HG02588 (cell line): ENCODE data around the gene PLGLB1.
"Not testable (repeated sequence)": the region's sequence is repeated elsewhere in the genome, so short reads cannot be mapped to it uniquely, and the experiment has no call there.

Source experiments
- ATAC-seq: cut with Tn5 transposase; IDR thresholded peaks from one replicate; pipeline ENCODE4 v1.9.1; 2021; ENCODE audit warnings: mild to moderate bottlenecking, moderate library complexity; ENCODE audit not compliant: unreplicated experiment

PLGLB1 gene

GRCh38 chr2:87021744-87022143 lies at the start of gene PLGLB1:
PLGLB1 (minus strand) TSS chr2:87021844; CDS start chr2:87021783, 61 bp downstream.
- not testable (repeated sequence) for ATAC-seq

GRCh38 chr2:87064305-87064704 lies 42.7 kb upstream of the PLGLB1 start:
- not testable (repeated sequence) for ATAC-seq

- not testable (repeated sequence) for ATAC-seq
Measured at GRCh38 chr2:87063431-87063830, 41.8 kb upstream of the PLGLB1 start.

GRCh38 chr2:87061519-87061918 lies 39.9 kb upstream of the PLGLB1 start:
- not testable (repeated sequence) for ATAC-seq

- not testable (repeated sequence) for ATAC-seq
Measured at GRCh38 chr2:87057606-87058005, 36.0 kb upstream of the PLGLB1 start.

GRCh38 chr2:87056843-87057242 lies 35.2 kb upstream of the PLGLB1 start:
- not testable (repeated sequence) for ATAC-seq

GRCh38 chr2:87056435-87056834 lies 34.8 kb upstream of the PLGLB1 start:
- ATAC-seq: not testable (repeated sequence)

GRCh38 chr2:87054375-87054774 lies 32.7 kb upstream of the PLGLB1 start:
- not testable (repeated sequence) for ATAC-seq

GRCh38 chr2:87041321-87041978 lies 19.8 kb upstream of the PLGLB1 start:
- ATAC-seq: not testable (repeated sequence)

GRCh38 chr2:87028607-87029006 lies 7.0 kb upstream of the PLGLB1 start:
- not testable (repeated sequence) for ATAC-seq

- not testable (repeated sequence) for ATAC-seq
Measured at GRCh38 chr2:87026816-87027215, 5.2 kb upstream of the PLGLB1 start.

GRCh38 chr2:87025927-87026326 lies 4.3 kb upstream of the PLGLB1 start:
- not testable (repeated sequence) for ATAC-seq

- ATAC-seq: not testable (repeated sequence)
Measured at GRCh38 chr2:87023988-87024615, 2.5 kb upstream of the PLGLB1 start.

GRCh38 chr2:87021043-87021442 lies 601 bp downstream of the PLGLB1 start:
- ATAC-seq: not testable (repeated sequence)

- not testable (repeated sequence) for ATAC-seq
Measured at GRCh38 chr2:87019053-87019452, 2.6 kb downstream of the PLGLB1 start.

GRCh38 chr2:87014489-87015169 lies 7.0 kb downstream of the PLGLB1 start:
- ATAC-seq: not testable (repeated sequence)

- ATAC-seq: not testable (repeated sequence)
Measured at GRCh38 chr2:87004398-87004797, 17.2 kb downstream of the PLGLB1 start.
